ENCODE results near the gene ZSWIM8.

ZSWIM8 gene

DNA sequence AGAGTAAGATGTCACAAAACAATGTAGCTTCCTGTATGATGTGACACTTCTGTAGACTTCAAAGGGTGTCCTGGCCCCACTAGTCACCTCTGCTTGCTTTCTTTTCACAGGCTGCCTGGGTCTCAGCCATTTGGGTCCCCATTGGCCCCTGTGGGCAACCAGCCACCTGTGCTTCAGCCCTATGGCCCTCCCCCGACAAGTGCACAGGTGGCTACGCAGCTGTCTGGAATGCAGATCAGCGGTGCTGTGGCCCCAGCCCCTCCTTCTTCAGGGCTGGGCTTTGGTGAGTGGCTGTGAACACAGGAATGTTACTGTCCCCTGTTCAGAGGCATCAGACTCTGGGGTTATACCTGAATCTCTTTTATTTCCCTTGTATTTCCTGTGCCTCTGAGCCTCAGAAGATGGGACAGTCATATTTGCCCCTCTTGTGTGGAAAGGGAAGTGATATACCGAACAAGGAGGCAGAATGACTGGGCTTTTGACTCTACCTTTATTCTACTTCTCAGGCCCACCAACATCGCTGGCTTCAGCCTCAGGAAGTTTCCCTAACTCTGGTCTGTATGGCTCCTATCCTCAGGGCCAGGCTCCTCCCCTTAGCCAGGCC lies 25.8 kb upstream of the ZSWIM8 start:
- FAIRE-seq (no peak), DNase-seq (ENCODE audit: insufficient read length) (no peak)
- TF ChIP-seq POLR2AphosphoS5 (IDR thresholded peaks at IDR 0.05; ENCODE audit: low read depth, low read length) (no peak), TAF1 (IDR thresholded peaks at IDR 0.05; ENCODE audit: borderline replicate concordance, low read depth, low read length) (no peak), POLR2A (IDR thresholded peaks at IDR 0.05; ENCODE audit: low read depth, low read length) (no peak)

DNA sequence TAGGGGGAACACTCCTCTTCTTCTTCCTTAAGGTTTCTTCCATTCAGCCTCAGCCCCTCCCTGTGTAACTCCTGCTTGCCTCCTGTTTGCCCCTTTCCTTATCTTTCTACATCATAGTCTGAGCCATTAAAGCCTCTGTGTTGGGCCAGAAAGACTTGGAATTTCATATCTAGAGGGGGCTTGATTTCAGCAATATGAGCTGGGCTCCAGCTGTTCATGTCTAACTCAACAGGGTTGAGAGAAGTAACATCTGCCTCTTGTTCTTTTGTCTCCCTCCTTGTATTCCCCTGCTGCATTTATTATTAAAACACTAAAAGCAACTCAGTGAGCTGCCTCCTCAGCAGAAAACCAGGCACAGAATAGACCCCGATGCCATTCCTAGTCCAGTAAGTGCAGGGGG lies 23.6 kb upstream of the ZSWIM8 start:
- DNase-seq (ENCODE audit: insufficient read length) (no peak), FAIRE-seq (no peak)
- no peak for TF ChIP-seq POLR2AphosphoS5 (IDR thresholded peaks at IDR 0.05; ENCODE audit: low read depth, low read length)
- TF ChIP-seq TAF1 (IDR thresholded peaks at IDR 0.05; ENCODE audit: borderline replicate concordance, low read depth, low read length) = no peak
- TF ChIP-seq POLR2A (IDR thresholded peaks at IDR 0.05; ENCODE audit: low read depth, low read length) = no peak

- no peak for DNase-seq (ENCODE audit: insufficient read length)
- TF ChIP-seq POLR2A (IDR thresholded peaks at IDR 0.05; ENCODE audit: low read depth, low read length) = no peak
- no peak for TF ChIP-seq POLR2AphosphoS5 (IDR thresholded peaks at IDR 0.05; ENCODE audit: low read depth, low read length)
- TF ChIP-seq TAF1 (IDR thresholded peaks at IDR 0.05; ENCODE audit: borderline replicate concordance, low read depth, low read length) = no peak
Measured at GRCh38 chr10:73762915-73763314, 22.5 kb upstream of the ZSWIM8 start.

GRCh38 chr10:73763343-73763742 lies 22.1 kb upstream of the ZSWIM8 start:
- TF ChIP-seq TAF1 (IDR thresholded peaks at IDR 0.05; ENCODE audit: borderline replicate concordance, low read depth, low read length) (no peak), POLR2A (IDR thresholded peaks at IDR 0.05; ENCODE audit: low read depth, low read length) (no peak), POLR2AphosphoS5 (IDR thresholded peaks at IDR 0.05; ENCODE audit: low read depth, low read length) (no peak)
- FAIRE-seq = no peak
- DNase-seq (ENCODE audit: insufficient read length) = no peak

More at GRCh38 chr10:73762915-73763314, 22.5 kb upstream of the ZSWIM8 start:
- FAIRE-seq = peak; percentile 51

- DNase-seq (ENCODE audit: insufficient read length) (no peak), FAIRE-seq (no peak)
- TF ChIP-seq POLR2A (IDR thresholded peaks at IDR 0.05; ENCODE audit: low read depth, low read length) = no peak
- no peak for TF ChIP-seq TAF1 (IDR thresholded peaks at IDR 0.05; ENCODE audit: borderline replicate concordance, low read depth, low read length)
- no peak for TF ChIP-seq POLR2AphosphoS5 (IDR thresholded peaks at IDR 0.05; ENCODE audit: low read depth, low read length)
Measured at GRCh38 chr10:73765066-73765465, 20.3 kb upstream of the ZSWIM8 start.

DNA sequence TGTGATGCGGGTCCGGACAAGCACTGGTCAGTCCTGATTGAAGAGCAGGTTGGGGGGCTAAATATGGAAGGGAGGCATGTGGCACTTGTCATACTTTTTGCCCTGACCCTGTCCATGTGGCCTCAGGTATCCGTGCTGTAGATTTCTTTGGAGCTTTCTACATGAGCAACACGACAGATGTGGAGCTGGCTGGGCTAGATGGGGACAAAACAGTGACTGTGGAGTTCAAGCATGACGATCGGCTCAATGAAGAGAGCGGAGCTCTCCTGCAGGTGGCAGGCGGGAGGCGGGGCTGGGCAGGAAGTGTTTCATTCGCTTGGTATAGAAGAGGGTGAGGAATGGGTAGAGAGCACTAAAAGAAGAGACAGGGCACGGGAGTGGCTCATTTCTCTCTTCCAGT lies 16.5 kb upstream of the ZSWIM8 start:
- FAIRE-seq = no peak
- TF ChIP-seq POLR2AphosphoS5 (IDR thresholded peaks at IDR 0.05; ENCODE audit: low read depth, low read length) = no peak
- TF ChIP-seq TAF1 (IDR thresholded peaks at IDR 0.05; ENCODE audit: borderline replicate concordance, low read depth, low read length) = no peak
- no peak for TF ChIP-seq POLR2A (IDR thresholded peaks at IDR 0.05; ENCODE audit: low read depth, low read length)
- DNase-seq (ENCODE audit: insufficient read length) = no peak

GRCh38 chr10:73769396-73769795 lies 16.0 kb upstream of the ZSWIM8 start:
- TF ChIP-seq TAF1 (IDR thresholded peaks at IDR 0.05; ENCODE audit: borderline replicate concordance, low read depth, low read length) (no peak), POLR2A (IDR thresholded peaks at IDR 0.05; ENCODE audit: low read depth, low read length) (no peak), POLR2AphosphoS5 (IDR thresholded peaks at IDR 0.05; ENCODE audit: low read depth, low read length) (no peak)
- DNase-seq (ENCODE audit: insufficient read length) (no peak), FAIRE-seq (no peak)

DNA sequence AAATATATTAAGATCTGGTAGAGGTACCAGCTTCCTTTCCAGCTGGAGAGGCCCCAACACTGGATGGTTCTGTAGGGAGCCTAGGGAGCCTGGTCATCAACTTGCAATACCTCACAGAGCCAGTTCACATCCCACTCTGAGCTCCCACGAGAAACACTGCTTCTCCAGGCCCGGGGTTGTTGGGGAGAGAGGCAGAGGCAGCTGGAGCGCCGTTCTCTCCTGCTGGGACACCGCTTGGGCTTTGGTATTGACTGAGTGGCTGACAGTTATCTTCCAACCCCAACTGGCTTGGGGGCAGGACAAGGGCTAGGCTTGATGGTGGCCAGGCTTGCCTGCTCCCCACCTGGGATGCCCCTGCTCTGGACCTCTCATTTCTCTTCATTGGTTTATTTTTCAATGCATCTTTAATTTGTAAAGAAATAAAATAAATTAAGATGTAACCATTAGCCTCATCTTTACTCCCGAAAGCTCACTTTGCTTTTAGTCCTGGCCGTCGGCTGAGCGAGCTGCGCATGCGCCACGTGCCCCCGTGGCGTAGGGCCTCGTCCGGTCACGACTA lies 13.6 kb upstream of the ZSWIM8 start:
- DNase-seq (ENCODE audit: insufficient read length) (no peak), FAIRE-seq (no peak)
- TF ChIP-seq POLR2A (IDR thresholded peaks at IDR 0.05; ENCODE audit: low read depth, low read length) = no peak; the same call in 1 of the 2 replicates
- TF ChIP-seq POLR2AphosphoS5 (IDR thresholded peaks at IDR 0.05; ENCODE audit: low read depth, low read length) = no peak
- no peak for TF ChIP-seq TAF1 (IDR thresholded peaks at IDR 0.05; ENCODE audit: borderline replicate concordance, low read depth, low read length)

GRCh38 chr10:73772281-73773151 lies 12.9 kb upstream of the ZSWIM8 start:
- peak; percentile 79 for DNase-seq (ENCODE audit: insufficient read length)
- FAIRE-seq = peak; percentile 89
- TF ChIP-seq POLR2A (IDR thresholded peaks at IDR 0.05; ENCODE audit: low read depth, low read length) (peak; percentile 68), POLR2AphosphoS5 (IDR thresholded peaks at IDR 0.05; ENCODE audit: low read depth, low read length) (peak; percentile 50), TAF1 (IDR thresholded peaks at IDR 0.05; ENCODE audit: borderline replicate concordance, low read depth, low read length) (0 out of 2 replicates have a peak, but pooled peaks have one; percentile 6)

GRCh38 chr10:73773152-73773879 lies 12.1 kb upstream of the ZSWIM8 start:
- FAIRE-seq (peak; percentile 63), DNase-seq (ENCODE audit: insufficient read length) (no peak)

DNA sequence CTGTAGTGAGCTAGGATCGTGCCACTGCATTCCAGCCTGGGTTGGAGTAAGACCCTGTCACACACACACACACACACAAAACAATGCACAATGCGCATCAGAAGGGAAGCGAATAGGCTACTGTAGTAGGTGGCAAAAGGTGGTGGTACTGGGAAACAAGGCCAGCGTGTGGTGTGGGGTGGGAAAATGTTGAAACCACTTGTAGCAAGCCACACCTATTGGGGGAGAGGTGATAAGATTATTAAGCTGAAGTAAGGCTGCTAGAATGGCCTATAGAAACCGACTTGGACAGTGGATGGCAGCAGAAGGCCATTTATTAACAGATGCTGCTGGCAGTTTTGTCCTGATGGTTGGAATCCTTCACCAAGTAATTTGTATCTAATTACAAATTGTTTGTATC lies 10.8 kb upstream of the ZSWIM8 start:
- TF ChIP-seq POLR2AphosphoS5 (IDR thresholded peaks at IDR 0.05; ENCODE audit: low read depth, low read length) = no peak
- TF ChIP-seq TAF1 (IDR thresholded peaks at IDR 0.05; ENCODE audit: borderline replicate concordance, low read depth, low read length) = no peak
- no peak for TF ChIP-seq POLR2A (IDR thresholded peaks at IDR 0.05; ENCODE audit: low read depth, low read length)
- DNase-seq (ENCODE audit: insufficient read length) (no peak), FAIRE-seq (no peak)

More at GRCh38 chr10:73773152-73773879, 12.1 kb upstream of the ZSWIM8 start:
- TF ChIP-seq POLR2A (IDR thresholded peaks at IDR 0.05; ENCODE audit: low read depth, low read length) (no peak), POLR2AphosphoS5 (IDR thresholded peaks at IDR 0.05; ENCODE audit: low read depth, low read length) (no peak)

Measured in GM12892 (cell line).